Endometrial microvascular endothelial cells (primary cell): Measurements from ENCODE around the gene ZCCHC14. TPM values are rescaled to one million over a fixed set of nuclear protein-coding genes. Genes with fewer than 3 reads are reported as not detected.

ENCODE experiments used
- in situ Hi-C: cut with HindIII; loops from 2 replicates; pipeline ENCODE4 v1.10.0; 2017; ENCODE audit warnings: low sequenced_read_pairs, low pct_unique_long_range_greater_than_20kb; ENCODE audit errors: inconsistent ontology term
- total RNA-seq: library from RNA; depleted of rRNA; stranded (reverse); fragments of >200 nt; gene quantifications from one replicate; pipeline ENCODE4 v1.2.3, GENCODE V29; 2015; ENCODE audit errors: inconsistent ontology term

ZCCHC14 gene
- total RNA-seq, 1 donor from 2014 or later = 3.7 TPM

GRCh38 chr16:87465306-87465705 is 27.5 kb downstream of the ZCCHC14 start:
- in situ Hi-C loops = no loop called here

- in situ Hi-C loops = no loop called here
Observed at GRCh38 chr16:87464691-87465300, 28.0 kb downstream of the ZCCHC14 start.

GRCh38 chr16:87463722-87464690 is 28.8 kb downstream of the ZCCHC14 start:
- in situ Hi-C loops = no loop called here

GRCh38 chr16:87461466-87461991 is 31.3 kb downstream of the ZCCHC14 start:
- in situ Hi-C loops = no loop called here

GRCh38 chr16:87460936-87461335 is 31.9 kb downstream of the ZCCHC14 start:
- in situ Hi-C loops = no loop called here

- in situ Hi-C loops = no loop called here
Observed at GRCh38 chr16:87459833-87460232, 33.0 kb downstream of the ZCCHC14 start.

GRCh38 chr16:87459027-87459426 is 33.8 kb downstream of the ZCCHC14 start:
- in situ Hi-C loops = no loop called here

- in situ Hi-C loops = no loop called here
Observed at GRCh38 chr16:87458424-87458915, 34.4 kb downstream of the ZCCHC14 start.

- in situ Hi-C loops = no loop called here
Observed at GRCh38 chr16:87457709-87458423, 35.0 kb downstream of the ZCCHC14 start.

GRCh38 chr16:87457061-87457611 is 35.7 kb downstream of the ZCCHC14 start:
- in situ Hi-C loops = no loop called here

GRCh38 chr16:87454391-87454790 is 38.4 kb downstream of the ZCCHC14 start:
- in situ Hi-C loops = no loop called here

- in situ Hi-C loops = no loop called here
Observed at GRCh38 chr16:87453326-87453725, 39.5 kb downstream of the ZCCHC14 start.

GRCh38 chr16:87451563-87452210 is 41.1 kb downstream of the ZCCHC14 start:
- in situ Hi-C loops = no loop called here

- in situ Hi-C loops = no loop called here
Observed at GRCh38 chr16:87448866-87449265, 44.0 kb downstream of the ZCCHC14 start.

GRCh38 chr16:87447323-87447722 is 45.5 kb downstream of the ZCCHC14 start:
- in situ Hi-C loops = no loop called here

GRCh38 chr16:87446479-87446878 is 46.3 kb downstream of the ZCCHC14 start:
- in situ Hi-C loops = no loop called here

- in situ Hi-C loops = no loop called here
Observed at GRCh38 chr16:87445486-87445885, 47.3 kb downstream of the ZCCHC14 start.

- in situ Hi-C loops = no loop called here
Observed at GRCh38 chr16:87443964-87444363, 48.9 kb downstream of the ZCCHC14 start.
